Fibroblast of peridontal ligament (primary cell): ENCODE results near the gene OR1G1.
"Not testable (repeated sequence)": the region's sequence is repeated elsewhere in the genome, so short reads cannot be mapped to it uniquely, and the experiment has no call there.

Experiments used
- DNase-seq: peaks from one replicate; pipeline ENCODE4 v3.0.0-alpha.2; 2010; ENCODE audit errors: extremely low read depth

Gene OR1G1

DNA sequence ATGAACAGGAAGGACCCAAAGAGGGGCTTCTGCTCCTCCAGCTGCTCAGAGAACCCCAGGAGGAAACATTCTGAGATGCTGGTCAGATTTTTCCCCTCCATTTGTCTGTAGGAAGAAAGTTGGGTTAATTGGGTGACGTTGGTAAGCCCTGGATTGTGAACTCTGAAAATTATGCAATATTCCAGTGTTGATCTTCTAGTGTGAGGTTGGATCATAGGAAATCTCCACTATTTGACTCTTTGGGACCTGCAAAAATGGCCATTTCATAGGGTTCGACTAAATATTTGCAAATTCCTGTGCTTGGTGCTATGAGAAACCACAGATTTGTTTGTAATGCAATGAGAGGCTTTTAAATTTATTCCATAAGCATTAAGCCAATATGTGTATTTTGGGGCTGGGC lies at the start of gene OR1G1:
Gene OR1G1, minus strand, starts transcription at position 101 of the 400 bp plus-strand sequence. Its CDS starts 0 bp downstream, at position 101.
- DNase-seq: no peak

DNA sequence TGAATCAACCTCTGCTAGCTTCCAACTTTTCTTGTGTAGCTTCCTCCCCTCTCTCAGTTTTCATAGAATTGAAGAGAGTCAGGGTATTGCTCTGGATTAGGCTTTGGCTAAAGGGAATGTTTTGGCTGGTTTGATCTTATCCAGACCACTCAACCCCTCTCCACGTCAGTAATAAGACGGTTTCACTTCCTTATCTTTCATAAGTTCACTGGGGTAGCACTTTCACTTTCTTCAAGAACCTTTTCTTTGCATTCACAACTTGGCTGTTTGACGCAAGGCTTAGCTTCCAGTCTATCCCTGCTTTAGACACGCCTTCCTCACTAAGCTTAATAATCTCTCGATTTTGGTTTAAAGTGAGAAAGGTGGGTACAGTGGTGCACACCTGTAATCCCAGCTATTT lies 40.2 kb upstream of the OR1G1 start:
- no peak for DNase-seq

DNA sequence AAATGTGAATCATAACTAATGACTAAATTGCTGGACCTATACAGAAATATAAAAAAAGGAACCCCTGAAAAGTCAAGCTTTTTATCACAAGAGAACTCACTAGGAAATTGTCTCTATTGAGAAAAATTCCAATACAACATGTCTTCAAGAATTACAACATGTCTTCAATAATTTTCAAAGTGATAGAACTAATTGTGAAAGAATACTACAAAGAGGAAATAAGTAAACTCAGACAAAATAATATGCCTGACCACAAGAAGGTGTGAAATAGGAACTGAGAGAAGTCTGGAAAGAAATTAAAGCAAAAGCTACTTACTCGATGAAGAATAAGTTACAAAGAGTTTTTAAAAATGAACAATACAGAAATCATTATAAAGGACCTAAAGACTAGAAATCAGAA lies 29.9 kb upstream of the OR1G1 start:
- no peak for DNase-seq

DNA sequence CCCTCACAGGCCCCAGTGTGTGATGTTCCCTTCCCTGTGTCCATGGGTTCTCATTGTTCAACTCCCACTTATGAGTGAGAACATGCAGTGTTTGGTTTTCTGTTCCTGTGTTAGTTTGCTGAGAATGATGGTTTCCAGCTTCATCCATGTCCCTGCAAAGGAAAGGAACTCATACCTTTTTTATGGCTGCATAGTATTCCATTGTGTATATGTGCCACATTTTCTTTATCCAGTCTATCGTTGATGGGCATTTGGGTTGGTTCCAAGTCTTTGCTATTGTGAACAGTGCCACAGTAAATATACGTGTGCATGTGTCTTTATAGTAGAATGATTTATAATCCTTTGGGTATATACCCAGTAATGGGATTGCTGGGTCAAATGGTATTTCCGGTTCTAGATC lies 10.1 kb upstream of the OR1G1 start:
- DNase-seq: not testable (repeated sequence)

DNA sequence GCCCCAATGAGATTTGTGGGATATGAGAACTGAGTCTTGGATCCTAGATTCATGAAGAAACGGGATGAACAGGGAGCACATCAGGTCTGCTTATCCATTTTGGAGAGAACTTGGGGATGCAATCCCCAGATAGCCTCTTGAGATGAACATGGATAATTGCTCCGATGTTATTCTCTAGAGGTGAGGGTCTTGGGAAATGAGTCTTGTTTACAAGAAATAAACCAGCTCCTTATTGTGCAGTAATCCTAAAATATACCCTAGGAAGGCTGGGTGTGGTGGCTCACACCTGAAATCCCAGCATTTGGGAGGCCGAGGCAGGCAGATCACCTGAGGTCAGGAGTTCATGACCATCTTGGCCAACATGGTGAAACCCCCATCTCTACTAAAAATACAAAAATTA lies 23.0 kb downstream of the OR1G1 start, which contains the start of gene OR1D2:
Gene OR1D2, minus strand, starts transcription at position 101 of the 400 bp plus-strand sequence. CDS start 11,426 bp downstream, outside the sequence.
- no peak for DNase-seq
